ENCODE measurements around the gene CSRNP2.

GRCh38 chr12:51023625-51024382 lies 59.6 kb downstream of the CSRNP2 start:
- TF ChIP-seq POLR2AphosphoS5 (IDR thresholded peaks at IDR 0.05) (no peak), POLR2A (IDR thresholded peaks at IDR 0.05) (no peak), EP300 (IDR thresholded peaks at IDR 0.05) (no peak)
- TF ChIP-seq, protein P1, sequence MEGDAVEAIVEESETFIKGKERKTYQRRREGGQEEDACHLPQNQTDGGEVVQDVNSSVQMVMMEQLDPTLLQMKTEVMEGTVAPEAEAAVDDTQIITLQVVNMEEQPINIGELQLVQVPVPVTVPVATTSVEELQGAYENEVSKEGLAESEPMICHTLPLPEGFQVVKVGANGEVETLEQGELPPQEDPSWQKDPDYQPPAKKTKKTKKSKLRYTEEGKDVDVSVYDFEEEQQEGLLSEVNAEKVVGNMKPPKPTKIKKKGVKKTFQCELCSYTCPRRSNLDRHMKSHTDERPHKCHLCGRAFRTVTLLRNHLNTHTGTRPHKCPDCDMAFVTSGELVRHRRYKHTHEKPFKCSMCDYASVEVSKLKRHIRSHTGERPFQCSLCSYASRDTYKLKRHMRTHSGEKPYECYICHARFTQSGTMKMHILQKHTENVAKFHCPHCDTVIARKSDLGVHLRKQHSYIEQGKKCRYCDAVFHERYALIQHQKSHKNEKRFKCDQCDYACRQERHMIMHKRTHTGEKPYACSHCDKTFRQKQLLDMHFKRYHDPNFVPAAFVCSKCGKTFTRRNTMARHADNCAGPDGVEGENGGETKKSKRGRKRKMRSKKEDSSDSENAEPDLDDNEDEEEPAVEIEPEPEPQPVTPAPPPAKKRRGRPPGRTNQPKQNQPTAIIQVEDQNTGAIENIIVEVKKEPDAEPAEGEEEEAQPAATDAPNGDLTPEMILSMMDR (IDR thresholded peaks at IDR 0.05) = no peak
